IMR-90 (cell line): ENCODE measurements around the gene FGGY. TPM values are rescaled to one million over a fixed set of nuclear protein-coding genes. Genes with fewer than 3 reads are reported as not detected.
A peak's percentile ranks its signal among the peaks of the same experiment; 100 is the strongest.

Experiments
- ATAC-seq: fragments of 200-7000 bp; cut with Tn5 transposase; 2 replicates; pipeline ENCODE4 v1.9.1; 2020; ENCODE audit warnings: low read depth, mild to moderate bottlenecking, moderate library complexity
- BruUV-seq: library from RNA; stranded (reverse); fragments of 400-500 nt; replicated peaks from 2 replicates; lab custom pipeline; 2021; lab: Mats Ljungman, UMichigan
- CTCF ChIA-PET: fragments of 300-600 bp; formaldehyde crosslinking; extraction: SDS; loops from one replicate; lab custom pipeline; 2021; ENCODE audit warnings: antibody characterized with exemption; lab: Yijun Ruan, JAX
- POLR2A ChIA-PET: fragments of 300-600 bp; sonication (Branson Sonifier 250); formaldehyde crosslinking; loops from one replicate; lab custom pipeline; 2022; ENCODE audit warnings: antibody characterized with exemption; ENCODE audit not compliant: unreplicated experiment; lab: Charles Lee
- DNase-seq: peaks from one replicate; pipeline ENCODE4 v3.0.0; 2013
- H2AFZ ChIP-seq: replicated peaks from 2 replicates; pipeline ENCODE3; 2013; ENCODE audit warnings: low read length, mild to moderate bottlenecking; ENCODE audit not compliant: poor library complexity
- H2AK5ac ChIP-seq: 2 replicates; pipeline ENCODE4 v1.6.1; 2013; ENCODE audit warnings: low read depth, low read length, inconsistent platforms
- H2AK9ac ChIP-seq: replicated peaks from 2 replicates; pipeline ENCODE3; 2013; ENCODE audit warnings: mild to moderate bottlenecking, low read depth, low read length, moderate library complexity; ENCODE audit not compliant: poor library complexity
- H2BK120ac ChIP-seq: 2 replicates; pipeline ENCODE4 v1.6.1; 2013; ENCODE audit warnings: low read depth, low read length, inconsistent platforms
- H2BK15ac ChIP-seq: 3 replicates; pipeline ENCODE4 v1.6.1; 2013; ENCODE audit warnings: low read depth, low read length, inconsistent platforms
- H2BK20ac ChIP-seq: 2 replicates; pipeline ENCODE4 v1.6.1; 2013; ENCODE audit warnings: low read depth, mild to moderate bottlenecking, inconsistent platforms, low read length, moderate library complexity
- H2BK5ac ChIP-seq: 2 replicates; pipeline ENCODE4 v1.6.1; 2013; ENCODE audit warnings: mild to moderate bottlenecking, low read depth, low read length, inconsistent platforms; ENCODE audit not compliant: poor library complexity, severe bottlenecking
- H3K14ac ChIP-seq: replicated peaks from 2 replicates; pipeline ENCODE4 v1.6.1; 2013; ENCODE audit warnings: low read depth, low read length, inconsistent platforms
- H3K18ac ChIP-seq: 2 replicates; pipeline ENCODE4 v1.6.1; 2013; ENCODE audit warnings: low read depth, low read length, control low read depth
- H3K23ac ChIP-seq: 2 replicates; pipeline ENCODE4 v1.6.1; 2013; ENCODE audit warnings: low read depth, low read length, inconsistent platforms
- H3K27ac ChIP-seq: 2 replicates; pipeline ENCODE4 v1.5.1; 2013; ENCODE audit warnings: mild to moderate bottlenecking, control low read depth, low read length; ENCODE audit not compliant: insufficient read depth
- H3K27me3 ChIP-seq: 2 replicates; pipeline ENCODE4 v1.6.1; 2013; ENCODE audit warnings: low read length; ENCODE audit not compliant: control insufficient read depth, insufficient read depth
- H3K36me3 ChIP-seq: 2 replicates; pipeline ENCODE4 v1.6.1; 2013; ENCODE audit warnings: low read length, mixed read lengths; ENCODE audit not compliant: control insufficient read depth, insufficient read depth
- H3K4ac ChIP-seq: 2 replicates; pipeline ENCODE4 v1.6.1; 2013; ENCODE audit warnings: low read depth, low read length, inconsistent platforms
- H3K4me1 ChIP-seq: 2 replicates; pipeline ENCODE4 v1.6.1; 2013; ENCODE audit warnings: low read length, mixed read lengths; ENCODE audit not compliant: control insufficient read depth, insufficient read depth
- H3K4me2 ChIP-seq: 2 replicates; pipeline ENCODE4 v1.6.1; 2013; ENCODE audit warnings: low read depth, mild to moderate bottlenecking, control low read depth, low read length, moderate library complexity
- H3K4me3 ChIP-seq: 2 replicates; pipeline ENCODE4 v1.5.1; 2013; ENCODE audit warnings: low read depth, mild to moderate bottlenecking, control low read depth, low read length, moderate library complexity; ENCODE audit not compliant: insufficient read depth
- H3K56ac ChIP-seq: 2 replicates; pipeline ENCODE4 v1.6.1; 2013; ENCODE audit warnings: low read length, inconsistent platforms; ENCODE audit not compliant: insufficient read depth; ENCODE audit errors: extremely low read depth
- H3K79me1 ChIP-seq, 2 experiments: 2 replicates each; pipeline ENCODE4 v1.6.1; 2013; ENCODE audit warnings: low read length in 2 of 2, inconsistent platforms in 1 of 2, low read depth in 1 of 2
- H3K9ac ChIP-seq: 2 replicates; pipeline ENCODE4 v1.6.1; 2013; ENCODE audit warnings: low read depth, low read length, control low read depth
- H3K9me1 ChIP-seq: 2 replicates; pipeline ENCODE4 v1.6.1; 2013; ENCODE audit warnings: low read length, inconsistent platforms; ENCODE audit not compliant: insufficient read depth
- H3K9me3 ChIP-seq: 2 replicates; pipeline ENCODE4 v1.6.1; 2013; ENCODE audit warnings: low read length; ENCODE audit not compliant: control insufficient read depth, insufficient read depth
- H4K20me1 ChIP-seq: 2 replicates; pipeline ENCODE4 v1.6.1; 2013; ENCODE audit warnings: low read length, inconsistent platforms; ENCODE audit not compliant: insufficient read depth
- H4K5ac ChIP-seq: 2 replicates; pipeline ENCODE4 v1.6.1; 2013; ENCODE audit warnings: mild to moderate bottlenecking, low read depth, low read length, control low read depth
- H4K8ac ChIP-seq, 2 experiments: 2 replicates each; pipeline ENCODE4 v1.6.1; 2013; ENCODE audit warnings: low read depth in 2 of 2, low read length in 2 of 2, control low read depth in 1 of 2, inconsistent platforms in 1 of 2
- H4K91ac ChIP-seq: 2 replicates; pipeline ENCODE4 v1.6.1; 2013; ENCODE audit warnings: low read depth, low read length, inconsistent platforms; ENCODE audit not compliant: insufficient read depth
- BHLHE40 ChIP-seq: fragments of 150-350 bp; IDR thresholded peaks from 2 replicates; pipeline ENCODE4 v1.6.1; 2016; ENCODE audit warnings: mild to moderate bottlenecking, low read depth, low read length
- ELK1 ChIP-seq: fragments of 150-350 bp; IDR thresholded peaks from 2 replicates; pipeline ENCODE4 v1.6.1; 2016; ENCODE audit warnings: low read depth, mild to moderate bottlenecking, low read length, moderate library complexity, borderline replicate concordance
- FOS ChIP-seq: fragments of 150-350 bp; IDR thresholded peaks from 2 replicates; pipeline ENCODE4 v1.6.1; 2016; ENCODE audit warnings: low read depth, low read length
- MAZ ChIP-seq: IDR thresholded peaks from 2 replicates; pipeline ENCODE4 v1.6.1; 2012; ENCODE audit warnings: low read depth, mild to moderate bottlenecking, low read length, improper control_type of control experiment, moderate library complexity, borderline replicate concordance
- MXI1 ChIP-seq: IDR thresholded peaks from 2 replicates; pipeline ENCODE4 v1.6.1; 2012; ENCODE audit warnings: low read depth, mild to moderate bottlenecking, low read length, moderate library complexity, borderline replicate concordance
- POLR2A ChIP-seq: IDR thresholded peaks from 2 replicates; pipeline ENCODE4 v1.6.1; 2012; ENCODE audit warnings: mild to moderate bottlenecking, low read depth, low read length
- RFX5 ChIP-seq: IDR thresholded peaks from 2 replicates; pipeline ENCODE4 v1.8.0; 2012; ENCODE audit warnings: low read depth, mild to moderate bottlenecking, low read length, moderate library complexity
- SMC3 ChIP-seq: fragments of 150-350 bp; IDR thresholded peaks from 2 replicates; pipeline ENCODE4 v1.6.1; 2016; ENCODE audit warnings: low read depth, mild to moderate bottlenecking, antibody characterized with exemption, low read length, moderate library complexity
- dilution Hi-C: fragments of 300-500 bp; cut with HindIII; formaldehyde crosslinking; loops from one replicate; pipeline ENCODE4 v1.14.3; 2018; ENCODE audit warnings: low sequenced_read_pairs; ENCODE audit not compliant: unreplicated experiment
- in situ Hi-C: fragments of 300-500 bp; cut with MboI; formaldehyde crosslinking; loops from 3 replicates; pipeline ENCODE4 v1.14.3; 2019; ENCODE audit warnings: low sequenced_read_pairs, inconsistent platforms, mixed read lengths
- intact Hi-C: fragments of 100-400 bp; cut with micrococcal nuclease; formaldehyde crosslinking; loops from 2 replicates; pipeline ENCODE4 v1.10.0; 2022
- polyA plus RNA-seq, 3 experiments: library from polyadenylated mRNA; depleted of rRNA; stranded (reverse); fragments of >200 nt; gene quantifications; 2 replicates each; pipeline ENCODE4 v1.2.3, GENCODE V29; 2012; ENCODE audit warnings: low replicate concordance in 1 of 3
- total RNA-seq: library from RNA; depleted of rRNA; stranded (reverse); fragments of >200 nt; gene quantifications from 2 replicates; pipeline ENCODE4 v1.2.3, GENCODE V29; 2012

FGGY gene
- total and polyA plus RNA-seq, 2 of the 4 experiments (the other 2 are of a cell fraction), result 5.6 to 14.0 TPM

GRCh38 chr1:59331686-59332620, 35.1 kb downstream of the FGGY start (continued):
- TF ChIP-seq BHLHE40 (no peak), MXI1 (no peak), FOS (no peak)

DNA sequence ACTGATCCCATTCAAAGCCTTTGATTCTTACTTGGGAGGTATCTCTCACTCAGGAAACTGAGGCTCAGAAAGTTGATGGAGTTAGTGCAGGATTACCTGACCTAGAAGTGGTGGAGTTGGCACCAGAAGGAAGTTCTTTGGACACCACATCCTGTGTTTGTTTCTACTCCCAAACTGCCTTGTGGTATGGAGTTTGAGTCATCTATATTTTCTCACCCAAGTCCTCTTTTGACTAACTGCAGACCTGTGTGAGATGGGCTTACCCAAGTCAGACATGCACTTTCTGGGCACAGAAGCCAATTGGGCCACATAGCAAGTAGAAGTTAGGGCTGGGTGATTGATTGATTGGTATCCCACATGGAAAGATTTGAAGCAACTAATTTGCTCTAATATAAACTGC, 36.1 kb downstream of the FGGY start:
- no peak overlapping the region for H2AFZ ChIP-seq
- CTCF ChIA-PET, result interaction anchor here (0.6 to 1.0 kb wide), 2 partner anchors 13 to 16 kb away, joined by 3 read pairs; no protein-coding TSS in a partner anchor
- in situ Hi-C loops, result no loop called here
- H4K5ac ChIP-seq, result no peak overlapping the region
- H3K14ac ChIP-seq, result peak overlapping the region; percentile 5; the same call in 1 of the 2 replicates
- intact Hi-C loops, result no loop called here
- peaks cover 6% of the 10 kb centered on the region for H3K9me1 ChIP-seq
- no peak overlapping the region for H4K8ac ChIP-seq
- no peak overlapping the region for H3K4me3 ChIP-seq
- no peak overlapping the region for H3K23ac ChIP-seq
- no peak overlapping the region for H2AK5ac ChIP-seq
- H2BK15ac ChIP-seq, result no peak overlapping the region
- dilution Hi-C loops, result no loop called here
- H2AK9ac ChIP-seq, result no peak overlapping the region
- no peaks in the 10 kb centered on the region for H4K20me1 ChIP-seq
- H3K56ac ChIP-seq, result no peak overlapping the region
- no peak overlapping the region for H2BK120ac ChIP-seq
- DNase-seq, result peak; percentile 75
- H3K9ac ChIP-seq, result no peak overlapping the region
- H3K79me1 ChIP-seq, result peaks cover 3 to 6% of the 10 kb centered on the region in 2 experiments; a peak in 1 of 4 replicates
- no peak overlapping the region for H3K4ac ChIP-seq
- TF ChIP-seq MAZ (no peak), POLR2A (no peak), ELK1 (no peak), RFX5 (no peak), SMC3 (no peak), MXI1 (no peak)
- POLR2A ChIA-PET, result no interaction called here
- H3K36me3 ChIP-seq, result 0 out of 2 replicates have a peak, but pooled peaks cover 1% of the 10 kb centered on the region
- ATAC-seq, result peak; percentile 57
- BruUV-seq, result no TSS peak
- no peak overlapping the region for H3K27ac ChIP-seq
- H2BK20ac ChIP-seq, result no peak overlapping the region
- no peaks in the 10 kb centered on the region for H3K27me3 ChIP-seq
- H3K9me3 ChIP-seq, result no peaks in the 10 kb centered on the region
- no peak overlapping the region for H4K91ac ChIP-seq
- no peak overlapping the region for H3K4me2 ChIP-seq
- peaks cover 5% of the 10 kb centered on the region; the same call in 1 of the 2 replicates for H3K4me1 ChIP-seq
- H2BK5ac ChIP-seq, result no peak overlapping the region
- H3K18ac ChIP-seq, result no peak overlapping the region
